Measurements from ENCODE around the gene TBC1D19.

TBC1D19 gene

DNA sequence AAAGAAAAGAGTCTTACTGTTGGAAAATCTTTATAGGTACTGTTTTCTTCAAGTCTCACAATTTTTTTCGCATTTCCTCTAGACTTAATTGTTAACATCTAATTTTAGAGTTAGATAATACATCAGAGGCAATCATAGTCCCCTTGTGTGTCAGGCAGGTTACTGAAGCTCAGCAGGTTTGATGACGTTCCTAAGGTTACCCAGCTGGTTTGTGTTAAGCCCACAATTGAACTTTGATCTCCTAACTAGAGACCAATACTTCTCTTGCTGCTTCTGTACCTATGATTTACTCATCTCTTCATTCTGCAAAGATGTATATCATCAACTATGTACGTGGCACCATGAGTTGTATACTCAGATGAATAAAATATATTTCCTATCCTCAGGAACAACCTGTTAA, 145.1 kb downstream of the TBC1D19 start:
- DNase-seq (ENCODE audit: low read depth in 2 of 2, low spot score in 1 of 2), result no peak

DNA sequence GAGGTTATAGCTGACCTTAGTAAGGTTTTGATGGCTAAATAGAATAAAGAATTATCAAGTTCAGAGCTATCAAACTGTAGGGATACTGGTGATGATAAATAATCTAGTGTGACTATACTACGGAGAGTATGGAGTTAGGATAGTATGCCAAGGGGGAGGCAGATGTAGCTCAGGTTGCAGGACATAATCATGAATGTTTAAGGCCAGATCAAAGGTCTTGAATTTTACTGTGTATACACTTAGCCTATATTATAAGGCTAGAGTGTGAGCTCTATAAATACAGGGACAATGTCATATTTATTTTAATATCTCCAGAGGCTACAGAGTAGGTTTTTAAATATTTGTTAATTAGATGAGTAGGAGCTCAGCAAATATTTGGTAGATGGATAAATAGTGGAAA, 145.7 kb downstream of the TBC1D19 start:
- no peak for DNase-seq (ENCODE audit: low read depth in 2 of 2, low spot score in 1 of 2)

DNA sequence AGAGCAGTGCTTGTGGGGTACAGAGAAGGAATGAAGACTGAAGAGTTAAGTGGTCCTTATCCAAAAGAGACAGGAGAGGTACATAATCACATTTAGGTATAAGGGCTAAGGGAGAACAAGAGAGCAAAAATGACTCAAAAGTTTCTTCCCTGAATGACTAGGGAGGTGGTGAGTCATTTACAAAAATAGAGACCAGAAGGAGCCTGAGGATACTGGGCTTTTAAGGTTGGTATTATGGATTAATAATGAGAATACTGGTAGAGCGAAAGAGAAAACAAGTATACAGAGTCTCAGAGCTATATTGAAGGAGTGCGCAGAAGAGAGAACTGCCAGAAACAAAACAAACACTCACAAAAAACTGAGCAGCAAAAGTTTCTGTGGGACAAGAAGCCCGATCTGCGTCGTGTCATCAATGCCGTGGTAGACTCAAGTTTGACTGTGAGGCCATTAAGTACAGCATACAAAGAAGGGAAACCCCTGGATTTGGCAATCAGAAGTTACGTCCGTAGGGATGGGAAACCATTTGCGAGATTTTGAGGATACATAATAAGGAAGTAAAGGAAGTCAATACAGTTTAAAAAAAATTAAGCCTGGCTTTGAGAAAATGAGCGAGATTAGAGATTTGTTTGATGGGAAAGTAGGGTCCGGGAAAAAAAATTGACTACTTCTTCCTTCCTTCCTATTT, 147.6 kb downstream of the TBC1D19 start:
- no peak for DNase-seq (ENCODE audit: low read depth in 2 of 2, low spot score in 1 of 2)

- no peak for DNase-seq (ENCODE audit: low read depth in 2 of 2, low spot score in 1 of 2)
Observed at GRCh38 chr4:26732356-26732755, 148.5 kb downstream of the TBC1D19 start.

- no peak for DNase-seq (ENCODE audit: low read depth in 2 of 2, low spot score in 1 of 2)
Observed at GRCh38 chr4:26736621-26737020, 152.7 kb downstream of the TBC1D19 start.

DNA sequence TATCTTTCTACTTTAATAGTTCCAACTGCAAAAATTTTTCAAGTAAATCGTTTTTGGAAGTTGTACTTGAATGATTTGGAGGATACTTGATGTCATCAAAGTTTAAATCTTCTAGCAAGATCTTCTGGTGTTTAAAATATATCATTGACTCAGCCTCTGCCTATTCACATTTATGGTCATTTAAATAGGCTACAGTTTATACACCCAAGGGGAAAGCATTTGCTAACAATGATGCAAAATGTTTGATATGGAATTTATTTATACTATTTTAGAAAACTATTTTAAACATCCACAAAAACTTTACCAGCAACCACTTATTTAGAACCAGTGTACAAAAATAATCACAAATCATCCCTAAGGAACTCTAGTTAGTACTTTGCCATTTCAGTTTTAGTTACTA, 153.5 kb downstream of the TBC1D19 start:
- DNase-seq (ENCODE audit: low read depth in 2 of 2, low spot score in 1 of 2), result no peak

DNA sequence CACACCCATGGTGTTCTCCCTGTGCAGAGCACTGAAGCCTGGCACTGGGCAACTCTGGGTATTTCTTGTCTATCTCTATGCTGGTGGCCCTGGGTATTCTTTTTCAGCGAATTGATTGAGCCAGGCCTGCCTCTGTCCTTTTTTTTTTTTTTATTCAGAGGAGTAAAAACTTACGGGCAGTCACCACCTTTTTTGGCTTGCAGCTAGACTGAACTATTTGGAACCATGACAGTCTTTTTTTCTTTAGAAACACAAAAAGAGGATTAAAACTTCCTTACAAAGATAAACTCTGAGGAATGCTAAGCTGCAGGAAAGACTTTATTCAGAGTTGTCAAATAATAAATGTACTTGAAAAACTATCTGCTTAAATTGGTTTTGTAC, 157.6 kb downstream of the TBC1D19 start:
- DNase-seq (ENCODE audit: low read depth in 2 of 2, low spot score in 1 of 2), result no peak

- no peak for DNase-seq (ENCODE audit: low read depth in 2 of 2, low spot score in 1 of 2)
Observed at GRCh38 chr4:26746802-26747213, 162.9 kb downstream of the TBC1D19 start.

DNA sequence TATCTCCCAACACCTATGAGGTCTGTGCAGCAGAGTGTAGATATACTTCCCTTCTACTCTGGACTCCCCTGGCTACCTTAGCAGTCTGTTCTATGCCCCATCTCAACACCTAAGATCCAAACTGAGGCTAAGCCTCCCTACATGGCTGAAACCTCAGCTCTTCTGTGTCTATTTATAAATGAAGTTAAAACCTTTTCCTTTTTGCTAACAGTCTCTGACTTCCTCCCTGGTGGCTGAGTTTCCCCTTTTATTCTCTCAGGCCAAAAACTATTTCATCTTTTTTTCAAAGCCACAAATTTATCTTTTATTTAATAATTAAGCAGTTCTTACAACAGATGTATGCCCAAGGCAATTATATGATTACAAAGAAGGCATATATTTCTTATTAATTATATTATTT, 164.9 kb downstream of the TBC1D19 start:
- DNase-seq (ENCODE audit: low read depth in 2 of 2, low spot score in 1 of 2), result no peak

- no peak for DNase-seq (ENCODE audit: low read depth in 2 of 2, low spot score in 1 of 2)
Observed at GRCh38 chr4:26749867-26750266, 166.0 kb downstream of the TBC1D19 start.

DNA sequence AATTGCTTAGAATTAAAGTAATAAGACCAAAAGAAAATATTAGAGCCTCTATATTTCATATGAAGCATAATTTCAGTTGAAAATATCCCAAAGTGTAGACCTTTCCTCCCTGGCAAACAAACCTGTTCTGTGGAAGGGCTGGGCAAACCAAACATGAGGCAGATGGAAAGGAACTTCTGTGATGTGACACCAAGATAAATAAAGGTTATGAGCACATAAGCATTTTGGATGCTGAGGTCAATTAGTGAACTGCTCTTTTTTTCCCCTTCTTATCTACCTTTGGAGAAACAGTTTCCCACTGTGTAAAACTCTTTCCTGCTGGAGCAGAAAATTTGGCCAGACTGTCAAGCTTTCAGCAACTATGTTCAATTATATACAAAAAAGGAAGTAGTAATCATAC, 167.1 kb downstream of the TBC1D19 start:
- no peak for DNase-seq (ENCODE audit: low read depth in 2 of 2, low spot score in 1 of 2)

GRCh38 chr4:26751838-26752237, 168.0 kb downstream of the TBC1D19 start:
- DNase-seq (ENCODE audit: low read depth in 2 of 2, low spot score in 1 of 2), result no peak

- DNase-seq (ENCODE audit: low read depth in 2 of 2, low spot score in 1 of 2), result no peak
Observed at GRCh38 chr4:26753187-26753586, 169.3 kb downstream of the TBC1D19 start.

GRCh38 chr4:26753617-26754016, 169.7 kb downstream of the TBC1D19 start:
- DNase-seq (ENCODE audit: low read depth in 2 of 2, low spot score in 1 of 2), result no peak

DNA sequence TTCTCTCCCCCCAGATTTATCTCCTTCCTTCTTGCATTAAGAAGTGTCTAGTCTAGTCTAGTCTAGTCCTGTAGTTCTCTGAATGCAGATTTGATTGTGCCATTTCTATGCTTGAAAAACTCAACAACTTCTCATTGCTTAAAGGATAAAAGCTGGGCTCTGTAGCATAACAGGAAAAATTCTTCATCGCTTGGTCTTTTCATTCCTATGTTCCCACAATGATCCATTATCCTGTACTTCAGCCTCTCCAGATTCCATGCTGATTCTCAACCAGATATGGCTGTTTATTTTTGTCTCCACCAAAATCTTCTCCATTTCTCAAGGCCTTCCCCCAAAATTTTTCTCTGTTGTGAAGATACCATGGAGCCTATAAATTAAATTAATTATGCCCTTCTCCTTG, 173.9 kb downstream of the TBC1D19 start:
- DNase-seq (ENCODE audit: low read depth in 2 of 2, low spot score in 1 of 2), result no peak

GRCh38 chr4:26758899-26759298, 175.0 kb downstream of the TBC1D19 start:
- DNase-seq (ENCODE audit: low read depth in 2 of 2, low spot score in 1 of 2), result no peak

GRCh38 chr4:26762650-26763049, 178.8 kb downstream of the TBC1D19 start:
- no peak for DNase-seq (ENCODE audit: low read depth in 2 of 2, low spot score in 1 of 2)

DNA sequence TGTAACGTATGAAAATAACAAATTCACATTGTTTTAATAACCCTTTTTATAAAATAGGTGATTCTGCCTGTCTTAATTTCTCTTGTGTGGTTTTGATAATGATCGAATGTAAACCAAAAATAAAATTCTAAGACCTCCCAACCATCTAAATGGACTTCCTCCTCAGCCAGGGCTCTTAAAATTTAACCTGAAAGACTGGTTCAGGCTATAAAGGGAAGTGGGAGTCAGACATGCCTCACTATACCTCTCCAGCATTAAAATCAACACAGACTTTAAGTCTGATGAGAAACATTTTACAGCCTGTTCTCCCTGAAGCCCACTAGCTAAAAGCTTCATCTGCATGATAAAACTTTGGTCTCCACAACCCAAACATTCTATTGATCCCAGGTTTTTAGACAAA, 179.2 kb downstream of the TBC1D19 start:
- no peak for DNase-seq (ENCODE audit: low read depth in 2 of 2, low spot score in 1 of 2)

GRCh38 chr4:26763648-26764047, 179.8 kb downstream of the TBC1D19 start:
- DNase-seq (ENCODE audit: low read depth in 2 of 2, low spot score in 1 of 2), result no peak

GRCh38 chr4:26764231-26764630, 180.3 kb downstream of the TBC1D19 start:
- DNase-seq (ENCODE audit: low read depth in 2 of 2, low spot score in 1 of 2), result no peak

GRCh38 chr4:26765515-26765914, 181.6 kb downstream of the TBC1D19 start:
- no peak for DNase-seq (ENCODE audit: low read depth in 2 of 2, low spot score in 1 of 2)

DNA sequence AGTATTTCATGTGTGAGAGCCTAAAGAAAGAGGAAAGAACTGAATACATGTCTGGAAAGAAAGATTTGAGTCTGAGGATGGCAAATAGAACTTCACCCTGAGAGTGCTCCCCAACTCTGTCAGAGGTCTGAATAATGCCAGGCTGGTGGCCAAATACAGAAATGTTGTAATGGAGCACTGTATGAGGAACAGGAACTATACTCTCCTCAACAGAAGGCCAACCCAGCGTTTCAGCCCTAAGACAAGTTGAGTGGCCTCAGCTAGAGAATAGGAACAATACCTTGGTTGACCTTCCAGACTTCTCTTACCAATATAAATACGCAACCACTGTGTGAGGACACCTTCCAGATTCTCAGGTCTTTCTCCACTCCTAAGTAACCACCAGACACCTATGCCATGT, 182.3 kb downstream of the TBC1D19 start:
- no peak for DNase-seq (ENCODE audit: low read depth in 2 of 2, low spot score in 1 of 2)

GRCh38 chr4:26772096-26772873, 188.4 kb downstream of the TBC1D19 start:
- no peak for DNase-seq (ENCODE audit: low read depth in 2 of 2, low spot score in 1 of 2)

Data from stimulated activated CD8-positive, alpha-beta memory T cell treated with anti-CD3 and anti-CD28 coated beads, Interleukin-4, amount 100 ng/mL, for 1 hour (primary cell).